ENCODE data around the gene GALNT13. TPM values are rescaled to one million over a fixed set of nuclear protein-coding genes. Genes with fewer than 3 reads are reported as not detected.

Gene GALNT13
- total RNA-seq, 1 donor from 2014 or later = 0.13 TPM

- peaks cover 42% of the 10 kb centered on the region for H3K27me3 Mint-ChIP-seq (ENCODE audit: unreplicated experiment)
Observed at GRCh38 chr2:153875801-153876466, 4.2 kb downstream of the GALNT13 start.

GRCh38 chr2:153880926-153881325 lies 9.2 kb downstream of the GALNT13 start:
- TF ChIP-seq CTCF (IDR thresholded peaks at IDR 0.05) = no peak
- peaks cover 13% of the 10 kb centered on the region for H3K27me3 Mint-ChIP-seq (ENCODE audit: unreplicated experiment)
- no peak overlapping the region for H3K4me3 Mint-ChIP-seq (ENCODE audit: unreplicated experiment)
- no peaks in the 10 kb centered on the region for H3K36me3 Mint-ChIP-seq (ENCODE audit: unreplicated experiment)
- no peaks in the 10 kb centered on the region for H3K9me3 Mint-ChIP-seq (ENCODE audit: unreplicated experiment)
- H3K4me1 Mint-ChIP-seq (ENCODE audit: unreplicated experiment) = no peaks in the 10 kb centered on the region
- DNase-seq (ENCODE audit: extremely low spot score, unreplicated experiment) = no peak
- no peak overlapping the region for H3K27ac Mint-ChIP-seq (ENCODE audit: unreplicated experiment)

More at GRCh38 chr2:153875801-153876466, 4.2 kb downstream of the GALNT13 start:
- DNase-seq (ENCODE audit: extremely low spot score, unreplicated experiment) = no peak
- no peak for TF ChIP-seq CTCF (IDR thresholded peaks at IDR 0.05)
- Mint-ChIP-seq H3K36me3 (ENCODE audit: unreplicated experiment) (no peaks in the 10 kb centered on the region), H3K4me3 (ENCODE audit: unreplicated experiment) (no peak overlapping the region), H3K27ac (ENCODE audit: unreplicated experiment) (no peak overlapping the region), H3K4me1 (ENCODE audit: unreplicated experiment) (peaks cover 10% of the 10 kb centered on the region), H3K9me3 (ENCODE audit: unreplicated experiment) (no peaks in the 10 kb centered on the region)

- Mint-ChIP-seq H3K9me3 (ENCODE audit: unreplicated experiment) (no peaks in the 10 kb centered on the region), H3K4me1 (ENCODE audit: unreplicated experiment) (no peaks in the 10 kb centered on the region), H3K27me3 (ENCODE audit: unreplicated experiment) (peaks cover 1% of the 10 kb centered on the region), H3K36me3 (ENCODE audit: unreplicated experiment) (no peaks in the 10 kb centered on the region), H3K27ac (ENCODE audit: unreplicated experiment) (no peak overlapping the region), H3K4me3 (ENCODE audit: unreplicated experiment) (no peak overlapping the region)
- no peak for DNase-seq (ENCODE audit: extremely low spot score, unreplicated experiment)
- no peak for TF ChIP-seq CTCF (IDR thresholded peaks at IDR 0.05)
Observed at GRCh38 chr2:153886833-153887232, 15.1 kb downstream of the GALNT13 start.

GRCh38 chr2:153890576-153890975 lies 18.9 kb downstream of the GALNT13 start:
- no peaks in the 10 kb centered on the region for H3K4me1 Mint-ChIP-seq (ENCODE audit: unreplicated experiment)
- no peaks in the 10 kb centered on the region for H3K27me3 Mint-ChIP-seq (ENCODE audit: unreplicated experiment)
- no peak overlapping the region for H3K4me3 Mint-ChIP-seq (ENCODE audit: unreplicated experiment)
- no peaks in the 10 kb centered on the region for H3K9me3 Mint-ChIP-seq (ENCODE audit: unreplicated experiment)
- H3K36me3 Mint-ChIP-seq (ENCODE audit: unreplicated experiment) = no peaks in the 10 kb centered on the region
- no peak for DNase-seq (ENCODE audit: extremely low spot score, unreplicated experiment)
- H3K27ac Mint-ChIP-seq (ENCODE audit: unreplicated experiment) = no peak overlapping the region
- no peak for TF ChIP-seq CTCF (IDR thresholded peaks at IDR 0.05)

GRCh38 chr2:153891051-153891450 lies 19.3 kb downstream of the GALNT13 start:
- no peak overlapping the region for H3K4me3 Mint-ChIP-seq (ENCODE audit: unreplicated experiment)
- no peak for TF ChIP-seq CTCF (IDR thresholded peaks at IDR 0.05)
- H3K27me3 Mint-ChIP-seq (ENCODE audit: unreplicated experiment) = no peaks in the 10 kb centered on the region
- DNase-seq (ENCODE audit: extremely low spot score, unreplicated experiment) = no peak
- H3K27ac Mint-ChIP-seq (ENCODE audit: unreplicated experiment) = no peak overlapping the region
- no peaks in the 10 kb centered on the region for H3K36me3 Mint-ChIP-seq (ENCODE audit: unreplicated experiment)
- no peaks in the 10 kb centered on the region for H3K9me3 Mint-ChIP-seq (ENCODE audit: unreplicated experiment)
- no peaks in the 10 kb centered on the region for H3K4me1 Mint-ChIP-seq (ENCODE audit: unreplicated experiment)
